Caco-2 (cell line): ENCODE results near the gene POLR3B. TPM values are rescaled to one million over a fixed set of nuclear protein-coding genes. Genes with fewer than 3 reads are reported as not detected.

ENCODE experiments used
- BruUV-seq: library from RNA; stranded (reverse); fragments of 400-500 nt; replicated peaks from 2 replicates; lab custom pipeline; 2021; lab: Mats Ljungman, UMichigan
- CTCF ChIA-PET: fragments of 300-600 bp; sonication (Branson Sonifier 250); formaldehyde crosslinking; loops from one replicate; lab custom pipeline; 2022; ENCODE audit warnings: antibody characterized with exemption; lab: Charles Lee
- POLR2A ChIA-PET: fragments of 300-600 bp; sonication (Branson Sonifier 250); formaldehyde crosslinking; loops from one replicate; lab custom pipeline; 2022; ENCODE audit warnings: antibody characterized with exemption; lab: Charles Lee
- DNase-seq, 2 experiments: peaks; one replicate each; pipeline versions ENCODE4 v3.0.0 to v3.0.0-alpha.2; 2020 to 2022
- H3K27me3 ChIP-seq: replicated peaks from 2 replicates; pipeline ENCODE4 v1.6.0; 2011; ENCODE audit warnings: low read length; ENCODE audit not compliant: control insufficient read depth, insufficient read depth
- H3K36me3 ChIP-seq: 2 replicates; pipeline ENCODE4 v1.5.1; 2011; ENCODE audit warnings: low read length; ENCODE audit not compliant: control insufficient read depth, insufficient read depth
- H3K4me1 ChIP-seq: fragments of 250-450 bp; sonication (Bioruptor Pico); 2 replicates; pipeline ENCODE4 v1.5.1; 2020; ENCODE audit warnings: mild to moderate bottlenecking
- H3K4me3 ChIP-seq: 2 replicates; pipeline ENCODE4 v1.5.1; 2011; ENCODE audit warnings: low read depth, mild to moderate bottlenecking, control low read depth, low read length
- H3K9me3 ChIP-seq: fragments of 250-450 bp; sonication (Bioruptor Pico); 2 replicates; pipeline ENCODE4 v1.5.1; 2020; ENCODE audit warnings: mild to moderate bottlenecking, moderate library complexity
- H3K27ac Mint-ChIP-seq: one replicate; pipeline ENCODE4 v1.8.0; 2022; ENCODE audit warnings: mixed read lengths; ENCODE audit not compliant: unreplicated experiment
- H3K27me3 Mint-ChIP-seq: one replicate; pipeline ENCODE4 v1.8.0; 2022; ENCODE audit warnings: mixed read lengths; ENCODE audit not compliant: insufficient read depth, unreplicated experiment
- H3K36me3 Mint-ChIP-seq: one replicate; pipeline ENCODE4 v1.8.0; 2022; ENCODE audit warnings: mild to moderate bottlenecking, mixed read lengths; ENCODE audit not compliant: insufficient read depth, unreplicated experiment
- H3K4me1 Mint-ChIP-seq: one replicate; pipeline ENCODE4 v1.8.0; 2022; ENCODE audit warnings: low read depth, mixed read lengths; ENCODE audit not compliant: unreplicated experiment
- H3K4me3 Mint-ChIP-seq: one replicate; pipeline ENCODE4 v1.8.0; 2022; ENCODE audit warnings: mild to moderate bottlenecking, moderate library complexity, mixed read lengths; ENCODE audit not compliant: unreplicated experiment
- H3K9me3 Mint-ChIP-seq: one replicate; pipeline ENCODE4 v1.8.0; 2022; ENCODE audit warnings: mixed read lengths; ENCODE audit not compliant: unreplicated experiment
- CTCF ChIP-seq, 2 experiments: fragments of 200-600 bp in 1 of 2; IDR thresholded peaks; 1 replicate in 1 of 2; 2 replicates in 1 of 2; pipeline versions ENCODE4 v1.5.1 to v1.8.0; 2011 to 2022; ENCODE audit warnings: antibody characterized with exemption in 1 of 2, control low read depth in 1 of 2, inconsistent platforms in 1 of 2, low read depth in 1 of 2, low read length in 1 of 2, mild to moderate bottlenecking in 1 of 2, moderate library complexity in 1 of 2; ENCODE audit not compliant: insufficient read depth in 1 of 2, severe bottlenecking in 1 of 2, unreplicated experiment in 1 of 2
- intact Hi-C: fragments of 100-400 bp; cut with micrococcal nuclease; formaldehyde crosslinking; loops from one replicate; pipeline ENCODE4 v1.10.0; 2022; ENCODE audit not compliant: unreplicated experiment
- total RNA-seq: library from RNA; stranded (reverse); gene quantifications from 2 replicates; pipeline ENCODE4 v1.2.3, GENCODE V29; 2022

Gene POLR3B
- total RNA-seq, 1 experiment from 2014 or later, result 13.9 TPM

- ChIA-PET POLR2A (no interaction called here), CTCF (no interaction called here)
- intact Hi-C loops, result no loop called here
- no TSS peak for BruUV-seq
- no peaks in the 10 kb centered on the region for H3K27me3 Mint-ChIP-seq
- H3K9me3 ChIP-seq, result no peaks in the 10 kb centered on the region
- H3K4me3 ChIP-seq, result no peak overlapping the region
- peaks cover 17% of the 10 kb centered on the region; the same call in 1 of the 2 replicates for H3K4me1 ChIP-seq
- H3K4me1 Mint-ChIP-seq, result peaks cover 26% of the 10 kb centered on the region
- H3K27ac Mint-ChIP-seq, result no peak overlapping the region
- no peak for TF ChIP-seq CTCF (IDR thresholded peaks at IDR 0.05; ENCODE audit: insufficient read depth in 1 of 2, low read depth in 1 of 2, low read length in 1 of 2, severe bottlenecking in 1 of 2, unreplicated experiment in 1 of 2)
- DNase-seq, result no peak
- H3K9me3 Mint-ChIP-seq, result no peaks in the 10 kb centered on the region
- no peaks in the 10 kb centered on the region for H3K36me3 ChIP-seq
- no peak overlapping the region for H3K4me3 Mint-ChIP-seq
- peaks cover 20% of the 10 kb centered on the region for H3K36me3 Mint-ChIP-seq
- no peaks in the 10 kb centered on the region for H3K27me3 ChIP-seq
Observed at GRCh38 chr12:106418970-106419369, 61.4 kb downstream of the POLR3B start.

GRCh38 chr12:106423291-106423690 lies 65.7 kb downstream of the POLR3B start:
- H3K9me3 Mint-ChIP-seq, result no peaks in the 10 kb centered on the region
- CTCF ChIA-PET, result no interaction called here
- peak; percentile 17 to 47 for DNase-seq
- no peak overlapping the region for H3K4me3 Mint-ChIP-seq
- no peak overlapping the region for H3K4me3 ChIP-seq
- peaks cover 16% of the 10 kb centered on the region; the same call in 1 of the 2 replicates for H3K4me1 ChIP-seq
- POLR2A ChIA-PET, result interaction anchor here (1.0 kb wide), 1 partner anchor 65 kb away, joined by 4 read pairs; no protein-coding TSS in a partner anchor
- TF ChIP-seq CTCF (IDR thresholded peaks at IDR 0.05; ENCODE audit: insufficient read depth in 1 of 2, low read depth in 1 of 2, low read length in 1 of 2, severe bottlenecking in 1 of 2, unreplicated experiment in 1 of 2), result no peak
- intact Hi-C loops, result no loop called here
- no peaks in the 10 kb centered on the region for H3K9me3 ChIP-seq
- no TSS peak for BruUV-seq
- H3K4me1 Mint-ChIP-seq, result peaks cover 11% of the 10 kb centered on the region
- H3K36me3 ChIP-seq, result no peaks in the 10 kb centered on the region
- no peaks in the 10 kb centered on the region for H3K27me3 ChIP-seq
- H3K36me3 Mint-ChIP-seq, result no peaks in the 10 kb centered on the region
- H3K27ac Mint-ChIP-seq, result no peak overlapping the region
- H3K27me3 Mint-ChIP-seq, result no peaks in the 10 kb centered on the region

GRCh38 chr12:106425061-106425702 lies 67.6 kb downstream of the POLR3B start:
- intact Hi-C loops, result no loop called here
- no peak for TF ChIP-seq CTCF (IDR thresholded peaks at IDR 0.05; ENCODE audit: insufficient read depth in 1 of 2, low read depth in 1 of 2, low read length in 1 of 2, severe bottlenecking in 1 of 2, unreplicated experiment in 1 of 2)
- Mint-ChIP-seq H3K9me3 (no peaks in the 10 kb centered on the region), H3K36me3 (no peaks in the 10 kb centered on the region), H3K4me1 (peaks cover 11% of the 10 kb centered on the region), H3K27ac (no peak overlapping the region), H3K4me3 (no peak overlapping the region), H3K27me3 (no peaks in the 10 kb centered on the region)
- ChIA-PET CTCF (no interaction called here), POLR2A (no interaction called here)
- Histone ChIP-seq H3K4me3 (no peak overlapping the region), H3K4me1 (peaks cover 7% of the 10 kb centered on the region; the same call in 1 of the 2 replicates), H3K36me3 (no peaks in the 10 kb centered on the region), H3K9me3 (no peaks in the 10 kb centered on the region), H3K27me3 (no peaks in the 10 kb centered on the region)
- no TSS peak for BruUV-seq
- no peak for DNase-seq
